NOMO-1 treated with DMSO at 0.1 percent for 48 hours (cell line): ENCODE measurements around the gene CHCHD6.

ENCODE experiments used
- DNase-seq: peaks from one replicate; lab custom pipeline; 2025; ENCODE audit not compliant: unreplicated experiment; lab: John Stamatoyannopoulos, UW

CHCHD6 gene

GRCh38 chr3:126917232-126917804, 213.3 kb downstream of the CHCHD6 start:
- DNase-seq, result no peak

GRCh38 chr3:126918355-126918821, 214.3 kb downstream of the CHCHD6 start:
- DNase-seq, result peak; percentile 49

- no peak for DNase-seq
These were observed 217.2 kb downstream of the CHCHD6 start for GRCh38 chr3:126921085-126921824.

GRCh38 chr3:126922466-126922865, 218.4 kb downstream of the CHCHD6 start:
- no peak for DNase-seq

- DNase-seq, result no peak
These were observed 219.4 kb downstream of the CHCHD6 start for GRCh38 chr3:126923423-126923822.

- no peak for DNase-seq
These were observed 219.9 kb downstream of the CHCHD6 start for GRCh38 chr3:126923895-126924294.

- DNase-seq, result no peak
These were observed 220.4 kb downstream of the CHCHD6 start for GRCh38 chr3:126924458-126924857.

GRCh38 chr3:126925411-126926171, 221.6 kb downstream of the CHCHD6 start:
- peak; percentile 90 for DNase-seq

GRCh38 chr3:126926684-126927400, 222.8 kb downstream of the CHCHD6 start:
- no peak for DNase-seq

- DNase-seq, result no peak
These were observed 223.3 kb downstream of the CHCHD6 start for GRCh38 chr3:126927401-126927750.

GRCh38 chr3:126927846-126928245, 223.8 kb downstream of the CHCHD6 start:
- DNase-seq, result no peak

- DNase-seq, result no peak
These were observed 225.0 kb downstream of the CHCHD6 start for GRCh38 chr3:126928921-126929474.

GRCh38 chr3:126930936-126931600, 227.0 kb downstream of the CHCHD6 start:
- DNase-seq, result no peak

- DNase-seq, result no peak
These were observed 227.8 kb downstream of the CHCHD6 start for GRCh38 chr3:126931806-126932187.

GRCh38 chr3:126932188-126932931, 228.3 kb downstream of the CHCHD6 start:
- DNase-seq, result no peak

- DNase-seq, result no peak
These were observed 230.0 kb downstream of the CHCHD6 start for GRCh38 chr3:126934031-126934531.

- no peak for DNase-seq
These were observed 231.0 kb downstream of the CHCHD6 start for GRCh38 chr3:126934991-126935390.

GRCh38 chr3:126935756-126936509, 231.9 kb downstream of the CHCHD6 start:
- DNase-seq, result peak; percentile 29

- no peak for DNase-seq
These were observed 232.9 kb downstream of the CHCHD6 start for GRCh38 chr3:126936853-126937425.
